Measurements from ENCODE around the gene HJV. TPM values are rescaled to one million over a fixed set of nuclear protein-coding genes. Genes with fewer than 3 reads are reported as not detected.
"Not testable (repeated sequence)": the region's sequence is repeated elsewhere in the genome, so short reads cannot be mapped to it uniquely, and the experiment has no call there.

HJV gene, protein sequence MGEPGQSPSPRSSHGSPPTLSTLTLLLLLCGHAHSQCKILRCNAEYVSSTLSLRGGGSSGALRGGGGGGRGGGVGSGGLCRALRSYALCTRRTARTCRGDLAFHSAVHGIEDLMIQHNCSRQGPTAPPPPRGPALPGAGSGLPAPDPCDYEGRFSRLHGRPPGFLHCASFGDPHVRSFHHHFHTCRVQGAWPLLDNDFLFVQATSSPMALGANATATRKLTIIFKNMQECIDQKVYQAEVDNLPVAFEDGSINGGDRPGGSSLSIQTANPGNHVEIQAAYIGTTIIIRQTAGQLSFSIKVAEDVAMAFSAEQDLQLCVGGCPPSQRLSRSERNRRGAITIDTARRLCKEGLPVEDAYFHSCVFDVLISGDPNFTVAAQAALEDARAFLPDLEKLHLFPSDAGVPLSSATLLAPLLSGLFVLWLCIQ
- total RNA-seq (2014; rRNA removed; shearing (Covaris generic)), result not detected in 2 replicates

DNA sequence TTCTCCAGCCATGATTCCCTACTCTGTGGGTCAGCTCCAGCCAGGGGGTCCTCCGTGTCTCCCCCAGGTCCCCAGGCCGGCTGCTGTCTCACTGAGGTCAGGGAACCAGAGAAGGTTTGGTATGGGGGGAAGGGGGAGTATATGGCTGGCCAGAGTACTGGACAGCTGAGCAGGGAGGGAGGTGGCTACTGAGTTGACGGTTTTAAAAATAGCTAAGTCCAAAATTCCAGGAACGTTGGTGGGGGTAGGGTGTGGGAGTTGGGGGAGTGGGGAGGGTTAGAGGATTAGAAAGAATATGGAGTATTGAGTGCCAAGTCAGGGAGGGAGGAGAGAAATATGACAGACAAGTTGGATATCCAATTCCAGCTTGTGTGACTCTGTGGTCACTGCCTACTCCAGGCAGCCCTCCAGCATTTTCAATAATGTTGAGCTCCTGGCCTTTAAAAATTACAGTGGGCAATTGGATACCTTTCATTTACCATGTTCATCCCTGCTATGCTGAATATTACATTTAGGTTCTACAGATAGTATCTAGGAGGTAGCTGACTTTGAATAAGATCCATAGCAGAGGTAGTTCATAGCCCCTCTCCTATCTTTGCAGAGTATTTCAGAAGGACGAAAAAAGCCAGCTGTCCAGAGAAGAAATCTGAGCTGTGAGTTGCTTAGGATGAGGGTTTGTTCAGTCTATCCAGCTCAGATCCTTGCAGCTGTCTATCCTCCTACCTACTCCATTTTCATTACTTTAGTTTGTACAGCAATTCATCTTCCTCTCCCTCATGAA is at the start of gene HJV:
TSS of gene HJV (minus strand) at position 114 of the 781 bp plus-strand sequence. CDS start 1,504 bp downstream, outside the sequence.
- DNase-seq (ENCODE audit: low spot score), result no peak
- in situ Hi-C loops (cut with HindIII; ENCODE audit: low sequenced_read_pairs), result no loop called here

DNA sequence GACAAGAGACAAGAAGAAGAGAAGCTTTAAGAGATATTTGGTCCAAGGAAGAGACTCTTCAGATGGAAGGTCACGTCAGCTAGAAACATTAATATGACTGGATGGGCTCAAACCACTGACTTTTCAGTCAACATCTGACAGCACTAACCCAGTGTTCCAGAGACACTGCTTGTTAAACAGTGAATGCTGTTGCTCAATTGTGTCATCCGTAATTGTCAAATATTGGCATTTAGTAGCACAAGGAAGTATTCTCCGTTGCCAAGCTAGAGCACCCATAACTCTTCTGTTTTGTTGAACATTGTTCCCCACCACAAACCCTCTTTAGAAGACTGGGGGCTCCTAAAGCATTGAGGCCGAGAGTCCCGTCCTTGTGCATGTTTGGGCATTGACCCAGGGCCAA is 37.6 kb upstream of the HJV start:
- DNase-seq (ENCODE audit: low spot score); in situ Hi-C loops (cut with HindIII; ENCODE audit: low sequenced_read_pairs): not testable (repeated sequence)

DNA sequence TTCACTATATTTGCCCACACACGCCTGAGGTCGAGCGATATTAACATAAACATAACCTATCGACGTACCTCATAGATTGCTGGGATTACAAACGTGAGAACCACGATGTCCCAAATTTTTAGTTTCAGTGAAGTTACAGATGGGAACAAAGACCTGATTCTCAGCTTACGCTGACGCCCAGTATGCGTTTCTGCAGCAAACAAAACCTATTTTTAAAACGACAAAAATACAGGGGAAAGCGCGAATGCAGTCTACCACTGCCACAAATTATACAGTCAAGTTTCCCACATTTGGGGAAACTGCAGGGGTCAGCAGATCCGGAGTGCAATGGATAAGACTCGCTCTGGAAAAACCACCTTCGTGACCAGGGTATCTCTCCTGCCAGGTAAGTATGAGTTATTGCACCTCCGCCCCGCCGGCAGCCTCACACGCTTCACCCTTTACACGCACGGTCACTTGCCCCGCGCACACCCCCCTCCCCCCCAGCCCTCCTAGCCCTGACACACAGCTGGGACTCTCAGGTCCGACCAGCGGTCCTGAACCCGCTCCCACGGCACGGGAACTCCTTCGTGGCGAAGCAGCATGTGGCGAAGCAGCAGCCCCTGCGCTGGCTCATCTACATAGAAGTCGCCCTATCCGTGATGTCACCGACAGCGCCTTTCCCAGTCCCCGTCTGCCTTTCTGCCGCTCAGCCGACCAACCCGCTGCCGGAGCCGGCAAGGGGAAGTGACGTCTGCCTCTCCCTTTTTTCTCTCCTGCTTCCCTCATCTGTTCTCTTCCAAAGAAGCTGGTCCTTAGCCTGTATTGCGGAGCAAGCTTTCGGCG is 30.5 kb upstream of the HJV start:
- peak; percentile 98 for DNase-seq (ENCODE audit: low spot score)
- in situ Hi-C loops (cut with HindIII; ENCODE audit: low sequenced_read_pairs), result not testable (repeated sequence)

DNA sequence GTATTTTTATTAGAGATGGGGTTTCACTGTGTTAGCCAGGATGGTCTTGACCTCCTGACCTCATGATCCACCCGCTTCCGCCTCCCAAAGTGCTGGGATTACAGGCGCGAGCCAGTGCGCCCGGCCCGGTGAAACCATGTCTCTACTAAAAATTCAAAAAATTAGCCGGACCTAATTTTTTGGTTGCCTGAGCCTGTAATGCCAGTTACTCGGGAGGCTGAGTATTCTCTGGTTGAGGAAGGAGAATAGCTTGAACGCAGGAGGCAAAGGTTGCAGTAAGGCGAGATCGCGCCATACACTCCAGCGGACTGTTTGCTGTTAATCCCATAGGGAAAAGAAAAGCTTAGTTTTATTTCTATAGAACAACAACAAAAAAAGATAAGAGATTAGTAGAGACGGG is 29.9 kb upstream of the HJV start:
- DNase-seq (ENCODE audit: low spot score), result no peak
- in situ Hi-C loops (cut with HindIII; ENCODE audit: low sequenced_read_pairs), result no loop called here

DNA sequence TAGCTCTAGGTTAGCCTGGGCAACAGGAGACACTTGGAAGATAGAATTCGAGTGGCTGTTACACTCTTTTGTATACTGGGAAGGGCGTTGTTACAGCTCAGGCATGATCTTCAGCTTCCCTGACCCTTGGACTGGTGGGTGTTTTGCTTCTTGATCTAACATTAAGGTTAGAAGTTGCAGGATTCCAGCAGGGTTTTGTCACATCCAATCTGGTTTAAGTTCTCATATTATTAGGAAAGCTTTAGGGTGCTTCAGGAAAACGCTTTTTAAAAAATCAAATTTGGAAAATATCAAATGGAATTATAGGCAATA is 29.1 kb upstream of the HJV start:
- in situ Hi-C loops (cut with HindIII; ENCODE audit: low sequenced_read_pairs); DNase-seq (ENCODE audit: low spot score): not testable (repeated sequence)

DNA sequence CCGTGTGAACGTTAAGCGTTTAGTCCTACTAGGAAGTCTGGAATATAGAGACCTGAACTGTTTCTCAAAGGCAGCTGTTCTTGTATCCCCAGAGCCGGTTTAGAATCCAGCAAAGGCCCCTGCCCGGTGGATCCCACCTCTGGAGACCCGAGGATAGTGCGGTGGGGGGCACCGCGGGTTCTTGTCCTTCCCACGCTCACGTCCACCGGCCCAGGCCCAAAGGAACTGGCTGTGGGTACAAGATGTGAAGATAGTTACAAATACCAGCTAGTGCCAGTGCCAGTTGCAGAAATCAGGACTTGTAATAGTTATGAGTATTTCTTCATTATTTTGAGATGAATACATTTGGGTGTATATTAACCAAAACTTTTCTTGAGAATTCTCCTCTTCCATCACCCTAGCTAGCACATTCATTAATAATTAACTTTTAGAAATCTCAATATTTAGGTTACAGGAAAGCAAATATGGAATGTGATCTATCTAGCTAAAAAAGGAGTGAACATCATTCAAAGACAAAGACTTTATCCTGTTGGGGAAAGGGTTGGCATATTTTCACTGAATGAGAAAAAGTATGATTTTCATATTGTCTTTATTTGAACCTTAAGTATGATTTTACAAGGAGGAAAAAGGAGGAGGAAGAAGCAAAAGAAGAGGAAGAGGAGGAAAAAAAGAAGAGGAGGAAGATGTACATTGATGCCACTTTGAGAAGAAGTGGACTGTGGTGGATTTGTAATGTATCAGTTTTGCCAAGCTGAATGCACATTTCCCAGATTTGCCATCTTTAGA is 28.5 kb upstream of the HJV start:
- in situ Hi-C loops (cut with HindIII; ENCODE audit: low sequenced_read_pairs); DNase-seq (ENCODE audit: low spot score): not testable (repeated sequence)

DNA sequence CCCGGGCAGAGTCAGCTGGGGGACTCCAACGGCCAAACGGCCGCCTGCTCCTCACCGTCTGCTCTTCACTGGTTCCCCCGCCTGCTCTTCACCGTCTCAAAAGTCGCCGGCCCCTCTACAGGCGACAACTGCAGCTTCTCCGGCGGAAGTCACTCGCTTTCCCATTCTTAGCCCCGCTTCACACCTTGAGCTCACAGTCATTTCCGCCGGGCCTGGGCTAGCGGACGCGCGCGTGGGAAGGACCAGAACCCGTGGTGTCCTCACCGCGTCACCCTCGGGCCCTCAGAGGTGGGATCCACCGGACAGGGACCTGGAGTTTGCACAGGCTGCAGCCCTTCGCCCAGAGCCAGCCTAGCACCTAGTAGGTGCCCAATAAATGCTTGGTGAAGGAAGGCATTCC is 27.9 kb upstream of the HJV start:
- DNase-seq (ENCODE audit: low spot score), result no peak
- in situ Hi-C loops (cut with HindIII; ENCODE audit: low sequenced_read_pairs), result no loop called here

DNA sequence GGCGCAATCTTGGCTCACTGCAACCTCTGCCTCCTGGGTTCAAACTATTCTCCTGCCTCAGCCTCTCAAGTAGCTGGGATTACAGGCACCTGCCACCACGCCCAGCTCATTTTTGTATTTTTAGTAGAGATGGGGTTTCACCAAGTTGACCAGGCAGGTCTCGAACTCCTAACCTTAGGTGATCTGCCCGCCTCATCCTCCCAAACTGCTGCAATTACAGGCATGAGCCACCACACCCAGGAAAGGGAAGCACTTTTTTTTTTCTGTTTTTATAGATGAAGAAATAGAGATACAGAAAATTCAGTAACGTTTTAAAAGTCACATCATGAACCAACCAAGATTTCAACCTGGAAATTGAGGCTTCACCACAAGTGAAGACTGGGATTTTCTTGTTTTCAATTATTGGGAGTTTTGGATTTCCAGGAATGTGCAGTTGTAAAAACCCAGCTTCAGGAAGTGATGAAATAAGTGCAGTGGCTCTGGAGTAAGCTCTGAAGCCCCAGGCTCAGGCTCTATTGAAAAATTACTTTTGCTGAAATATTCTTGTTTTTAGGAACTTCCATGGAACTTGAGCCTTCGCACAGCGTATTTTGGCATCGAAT is 27.1 kb upstream of the HJV start:
- in situ Hi-C loops (cut with HindIII; ENCODE audit: low sequenced_read_pairs); DNase-seq (ENCODE audit: low spot score): not testable (repeated sequence)

DNA sequence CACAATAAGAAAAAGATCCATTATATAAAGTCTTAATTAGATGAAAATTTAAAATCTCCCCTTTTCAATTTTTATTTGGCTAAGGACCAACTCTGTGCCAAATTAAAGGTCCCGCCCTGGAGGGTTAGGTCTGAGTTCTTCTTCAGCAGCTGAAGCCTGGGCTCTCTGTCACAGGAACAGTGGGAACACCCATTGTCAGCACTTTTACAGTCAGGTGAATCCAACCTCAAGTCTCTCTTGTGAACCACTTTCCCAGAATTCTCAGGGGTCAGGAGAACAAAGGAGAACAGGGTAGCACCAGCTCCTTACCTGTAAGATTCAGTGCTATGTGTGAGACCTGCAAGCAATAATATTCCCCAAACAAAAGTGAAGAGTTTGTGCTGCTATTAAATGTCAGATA is 25.1 kb upstream of the HJV start:
- DNase-seq (ENCODE audit: low spot score), result no peak
- in situ Hi-C loops (cut with HindIII; ENCODE audit: low sequenced_read_pairs), result no loop called here

DNA sequence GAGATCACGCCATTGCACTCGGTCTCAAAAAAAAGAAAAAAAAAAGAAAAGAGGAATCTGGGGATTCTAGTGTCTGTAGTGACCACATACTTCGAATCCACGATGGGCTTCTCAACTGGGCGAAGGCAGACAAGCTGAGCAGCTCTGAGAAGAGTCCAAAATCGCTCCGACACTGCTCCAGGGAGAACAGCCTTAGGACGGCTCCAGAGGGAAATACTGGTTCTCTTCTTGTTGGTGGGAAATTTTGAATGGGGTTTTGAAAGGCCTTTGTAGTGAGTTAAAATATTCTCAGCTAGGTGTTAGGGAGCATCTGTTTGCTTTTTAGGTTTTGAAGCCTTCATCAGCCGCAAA is 18.3 kb upstream of the HJV start:
- DNase-seq (ENCODE audit: low spot score), result peak; percentile 48
- in situ Hi-C loops (cut with HindIII; ENCODE audit: low sequenced_read_pairs), result no loop called here

DNA sequence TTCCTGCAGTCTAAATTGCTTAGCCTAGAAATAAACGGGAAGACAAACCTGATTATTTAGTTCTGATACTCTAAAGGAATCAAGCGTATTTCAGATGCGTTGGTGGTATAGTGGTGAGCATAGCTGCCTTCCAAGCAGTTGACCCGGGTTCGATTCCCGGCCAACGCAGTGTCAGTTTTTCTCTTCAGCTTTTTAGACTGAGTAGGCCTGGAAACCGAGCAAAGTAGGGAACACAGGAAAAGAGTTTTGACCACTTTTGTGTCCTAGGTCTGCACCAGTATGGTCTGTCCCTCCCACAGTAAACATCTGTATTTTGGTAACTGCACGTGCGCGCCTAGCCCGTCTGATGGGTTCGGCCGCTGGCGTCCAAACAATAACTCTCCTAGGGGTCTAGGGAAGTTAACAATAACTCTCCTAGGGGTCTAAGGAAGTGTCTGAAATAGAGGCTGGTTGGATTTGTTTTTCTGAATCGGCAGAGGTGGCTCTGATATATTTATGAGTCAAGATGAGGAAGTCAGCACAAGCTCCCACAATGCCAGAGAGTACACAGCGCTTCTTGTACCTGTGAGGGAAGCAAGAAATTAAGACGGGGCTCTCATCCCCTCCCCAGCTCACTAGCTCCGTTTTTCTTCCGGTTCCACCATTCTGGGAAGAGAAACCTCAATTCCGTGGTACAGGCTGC is 15.6 kb upstream of the HJV start:
- in situ Hi-C loops (cut with HindIII; ENCODE audit: low sequenced_read_pairs), result no loop called here
- DNase-seq (ENCODE audit: low spot score), result peak; percentile 86

DNA sequence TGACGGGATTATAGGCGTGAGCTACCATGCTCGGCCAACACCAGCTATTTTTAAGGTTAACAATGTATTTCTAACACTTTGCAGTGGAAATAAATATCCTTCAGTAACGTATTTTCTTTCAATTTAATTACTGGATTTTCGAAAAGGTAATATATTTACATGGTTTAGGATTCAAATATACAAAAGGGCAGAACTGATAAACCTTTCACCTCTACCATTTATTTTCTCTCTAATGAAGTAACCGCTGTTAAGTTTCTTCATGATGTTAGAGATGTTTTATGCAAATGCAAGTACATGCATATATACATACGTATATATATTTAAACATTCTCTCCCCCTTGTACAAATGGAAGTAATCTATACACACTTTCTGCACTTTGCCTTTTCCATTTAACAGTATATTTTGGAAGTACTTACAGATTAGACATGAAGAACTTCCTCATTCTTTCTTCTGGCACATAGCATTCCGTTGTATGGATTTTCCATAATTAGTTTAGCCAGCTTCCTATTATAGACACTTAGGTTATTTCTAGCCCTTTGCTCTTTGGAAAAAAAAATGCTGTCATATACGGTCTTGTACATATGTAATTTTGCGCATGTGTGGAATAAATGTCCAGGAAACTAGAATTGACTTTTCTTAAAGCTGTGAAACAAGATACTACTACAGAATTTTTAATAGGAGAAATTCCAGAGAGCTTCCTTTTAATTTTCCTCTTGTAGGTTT is 14.9 kb upstream of the HJV start:
- DNase-seq (ENCODE audit: low spot score), result peak; percentile 53
- in situ Hi-C loops (cut with HindIII; ENCODE audit: low sequenced_read_pairs), result no loop called here

DNA sequence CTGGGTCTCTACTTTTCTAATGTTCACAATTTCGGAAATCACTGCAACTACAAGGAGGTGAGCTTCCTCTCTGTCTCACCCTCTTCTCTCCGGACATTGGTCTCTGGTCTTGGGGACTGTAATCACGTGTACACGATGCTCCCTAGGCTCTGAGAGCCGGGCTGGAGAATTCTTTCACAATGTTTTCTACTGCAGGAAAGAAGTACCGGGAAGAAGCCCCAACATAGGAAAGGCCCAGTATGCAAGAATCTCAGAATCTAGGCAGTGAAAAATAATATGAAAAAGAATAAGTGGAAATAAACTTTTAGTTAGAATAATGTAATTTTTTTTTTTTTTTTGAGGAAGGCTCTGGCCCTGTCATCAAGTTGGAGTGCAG is 13.5 kb upstream of the HJV start:
- peak; percentile 40 for DNase-seq (ENCODE audit: low spot score)
- in situ Hi-C loops (cut with HindIII; ENCODE audit: low sequenced_read_pairs), result no loop called here

DNA sequence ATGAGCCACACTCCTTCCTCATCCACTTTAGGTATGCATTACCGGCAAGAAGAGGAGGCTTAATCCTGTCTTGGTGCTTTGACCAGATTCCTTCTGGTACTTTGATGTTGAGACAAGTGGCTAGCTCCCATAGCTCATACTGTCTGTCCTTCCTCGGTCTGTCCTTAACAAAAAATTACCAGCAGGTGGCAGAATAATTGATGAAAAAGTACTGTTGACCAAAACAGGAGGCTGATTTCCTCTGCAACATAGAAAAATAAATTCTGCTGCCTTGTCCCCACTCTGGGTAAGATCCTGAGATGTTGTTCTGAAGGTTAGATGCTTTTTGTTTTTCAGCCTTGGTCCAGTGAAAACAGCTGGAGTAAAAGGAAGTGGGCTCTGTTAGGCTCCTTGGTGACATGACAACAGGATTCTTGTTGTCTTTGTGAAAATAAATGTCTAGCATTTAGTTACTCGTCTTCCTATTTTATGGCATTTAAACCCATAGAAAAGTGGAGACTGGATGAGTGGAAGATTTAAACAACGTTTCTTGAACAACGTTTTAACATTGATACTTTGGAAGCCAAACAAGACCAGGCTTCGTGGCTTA is 11.2 kb upstream of the HJV start:
- in situ Hi-C loops (cut with HindIII; ENCODE audit: low sequenced_read_pairs), result no loop called here
- DNase-seq (ENCODE audit: low spot score), result peak; percentile 38

DNA sequence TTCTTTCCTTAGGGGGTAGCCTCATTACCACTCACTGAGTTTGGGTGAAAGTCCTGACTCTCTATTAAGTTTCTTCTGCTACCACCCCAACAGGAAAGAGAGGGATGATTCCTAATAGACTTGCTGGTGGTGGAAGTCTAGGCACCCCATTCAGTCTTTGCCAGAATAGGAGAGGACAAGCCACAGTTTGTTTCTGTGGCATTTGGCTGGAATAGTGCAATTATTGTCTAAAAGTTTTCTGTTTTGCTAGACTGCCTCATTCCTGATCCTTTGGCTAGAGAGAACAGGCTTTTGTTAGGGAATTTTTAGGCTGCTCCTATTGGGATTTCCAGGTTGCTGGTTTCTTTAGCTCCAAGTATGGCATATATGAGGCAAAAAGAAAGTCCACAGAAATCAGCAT is 9.9 kb upstream of the HJV start:
- in situ Hi-C loops (cut with HindIII; ENCODE audit: low sequenced_read_pairs), result no loop called here
- no peak for DNase-seq (ENCODE audit: low spot score)

DNA sequence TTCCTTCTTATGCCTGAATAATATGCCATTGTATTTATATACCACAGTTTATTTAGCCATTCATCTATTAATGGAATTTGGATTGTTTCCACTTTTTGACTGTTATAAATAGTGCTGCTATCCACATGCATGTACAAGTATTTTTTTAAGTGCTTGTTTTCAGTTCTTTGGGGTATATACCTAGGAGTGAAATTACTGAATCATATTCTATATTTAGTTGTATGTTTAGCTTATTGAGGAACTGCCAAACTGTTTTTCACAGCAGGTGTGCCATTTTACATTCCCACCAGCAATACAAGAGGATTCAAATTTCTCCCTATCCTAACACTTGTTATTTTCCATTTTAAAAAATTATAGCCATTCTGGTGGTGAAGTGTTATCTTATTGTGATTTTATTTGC is 7.6 kb upstream of the HJV start:
- in situ Hi-C loops (cut with HindIII; ENCODE audit: low sequenced_read_pairs), result no loop called here
- DNase-seq (ENCODE audit: low spot score), result no peak

DNA sequence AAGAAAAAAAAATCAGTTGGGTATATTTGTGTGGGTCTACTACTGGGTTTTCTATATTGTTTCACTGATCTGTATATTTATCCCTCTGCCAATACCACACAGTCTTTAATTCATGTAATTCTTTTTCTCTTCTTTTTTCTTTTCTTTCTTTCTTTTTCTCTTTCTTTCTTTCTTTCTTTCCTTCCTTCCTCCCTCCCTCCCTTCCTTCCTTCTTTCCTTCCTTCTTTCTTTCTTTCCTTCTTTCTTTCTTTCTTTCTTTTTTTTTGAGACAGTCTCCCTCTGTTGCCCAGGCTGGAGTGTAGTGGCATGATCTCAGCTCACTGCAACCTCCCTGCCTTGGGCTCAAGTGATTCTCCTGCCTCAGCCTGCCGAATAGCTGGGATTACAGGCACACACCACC is 5.1 kb upstream of the HJV start:
- in situ Hi-C loops (cut with HindIII; ENCODE audit: low sequenced_read_pairs), result not testable (repeated sequence)

More for the DNA sequence above, 5.1 kb upstream of the HJV start:
- not testable (repeated sequence) for DNase-seq (ENCODE audit: low spot score)

Measured in G401 (cell line).